Endothelial cell of umbilical vein (primary cell): ENCODE measurements around the gene REPS1. TPM values are rescaled to one million over a fixed set of nuclear protein-coding genes. Genes with fewer than 3 reads are reported as not detected.
"Not testable (repeated sequence)": the region's sequence is repeated elsewhere in the genome, so short reads cannot be mapped to it uniquely, and the experiment has no call there.

Experiments
- BruUV-seq: library from RNA; stranded (reverse); fragments of 400-500 nt; replicated peaks from 2 replicates; lab custom pipeline; 2021; lab: Mats Ljungman, UMichigan
- CTCF ChIA-PET: fragments of 300-600, 350-600 bp; sonication (Branson Sonifier 250); formaldehyde crosslinking; loops from one replicate; lab custom pipeline; 2021; ENCODE audit warnings: antibody characterized with exemption, inconsistent platforms; lab: Charles Lee
- POLR2A ChIA-PET: fragments of 300-600, 350-600 bp; sonication (Branson Sonifier 250); formaldehyde crosslinking; loops from one replicate; lab custom pipeline; 2021; ENCODE audit warnings: antibody characterized with exemption, inconsistent platforms; lab: Charles Lee
- DNase-seq: peaks from one replicate; pipeline ENCODE4 v3.0.0-alpha.2; 2011; ENCODE audit warnings: low read depth, low spot score
- FAIRE-seq: peaks from 2 replicates; lab custom pipeline; 2011; peaks lifted over from hg19 to GRCh38; lab: Jason Lieb, UNC
- H2AFZ ChIP-seq: 2 replicates; pipeline ENCODE4 v1.6.0; 2012; ENCODE audit warnings: low read depth, low read length, control low read depth, inconsistent platforms
- H3K27ac ChIP-seq: 2 replicates; pipeline ENCODE4 v1.5.1; 2011; ENCODE audit warnings: low read depth, mild to moderate bottlenecking, control low read depth, low read length, moderate library complexity; ENCODE audit not compliant: insufficient read depth
- H3K27me3 ChIP-seq, 2 experiments: 2 replicates each; pipeline versions ENCODE4 v1.6.0 to v1.6.1; 2011; ENCODE audit warnings: low read length in 2 of 2, mixed read lengths in 1 of 2; ENCODE audit not compliant: control insufficient read depth in 2 of 2, insufficient read depth in 2 of 2
- H3K36me3 ChIP-seq, 2 experiments: 2 replicates in 1 of 2; 3 replicates in 1 of 2; pipeline ENCODE4 v1.5.1; 2011; ENCODE audit warnings: low read length in 2 of 2, mild to moderate bottlenecking in 1 of 2, moderate library complexity in 1 of 2; ENCODE audit not compliant: control insufficient read depth in 2 of 2, insufficient read depth in 2 of 2; ENCODE audit errors: extremely low read depth in 1 of 2
- H3K4me1 ChIP-seq: 3 replicates; pipeline ENCODE4 v1.5.1; 2011; ENCODE audit warnings: mild to moderate bottlenecking, low read length; ENCODE audit not compliant: control insufficient read depth, insufficient read depth; ENCODE audit errors: extremely low read depth
- H3K4me2 ChIP-seq: 2 replicates; pipeline ENCODE4 v1.6.1; 2011; ENCODE audit warnings: low read length, control low read depth, mixed read lengths; ENCODE audit not compliant: insufficient read depth
- H3K4me3 ChIP-seq, 3 experiments: fragments of 200-600 bp in 1 of 3; sonication (generic), shearing (Covaris generic) in 1 of 3; replicated peaks in 1 of 3; 2 replicates each; pipeline ENCODE4 v1.5.1; 2011 to 2016; ENCODE audit warnings: control low read depth in 3 of 3, low read length in 3 of 3, mild to moderate bottlenecking in 2 of 3, inconsistent platforms in 1 of 3, low read depth in 1 of 3, moderate library complexity in 1 of 3; ENCODE audit not compliant: insufficient read depth in 1 of 3
- H3K79me2 ChIP-seq: 2 replicates; pipeline ENCODE4 v1.6.0; 2012; ENCODE audit warnings: low read length, inconsistent platforms; ENCODE audit not compliant: control insufficient read depth, insufficient read depth
- H3K9ac ChIP-seq: replicated peaks from 2 replicates; pipeline ENCODE3; 2011; ENCODE audit warnings: low read length, control low read depth; ENCODE audit not compliant: insufficient read depth; ENCODE audit errors: extremely low read depth
- H3K9me1 ChIP-seq: replicated peaks from 3 replicates; pipeline ENCODE4 v1.6.0; 2011; ENCODE audit warnings: mild to moderate bottlenecking, low read length; ENCODE audit not compliant: control insufficient read depth, insufficient read depth; ENCODE audit errors: extremely low read depth
- H3K9me3 ChIP-seq: replicated peaks from 2 replicates; pipeline ENCODE4 v1.5.1; 2012; ENCODE audit warnings: low read length, inconsistent platforms; ENCODE audit not compliant: control insufficient read depth, insufficient read depth
- H4K20me1 ChIP-seq: replicated peaks from 2 replicates; pipeline ENCODE3; 2011; ENCODE audit warnings: mild to moderate bottlenecking, low read length; ENCODE audit not compliant: control insufficient read depth, insufficient read depth; ENCODE audit errors: extremely low read depth
- CTCF ChIP-seq, 2 donors: IDR thresholded peaks; 1 replicate in 1 of 2; 2 replicates in 1 of 2; pipeline ENCODE4 v1.5.1; 2011; ENCODE audit warnings: low read length in 2 of 2, mild to moderate bottlenecking in 2 of 2, moderate library complexity in 2 of 2, control low read depth in 1 of 2, inconsistent platforms in 1 of 2, low read depth in 1 of 2; ENCODE audit not compliant: insufficient read depth in 1 of 2; ENCODE audit errors: extremely low read depth in 1 of 2
- EZH2 ChIP-seq: IDR thresholded peaks from 2 replicates; pipeline ENCODE4 v1.6.1; 2012; ENCODE audit warnings: borderline replicate concordance, low read depth, mild to moderate bottlenecking, moderate library complexity, low read length, inconsistent platforms; ENCODE audit not compliant: severe bottlenecking
- FOS ChIP-seq: IDR thresholded peaks from 2 replicates; pipeline ENCODE4 v1.6.1; 2011; ENCODE audit warnings: mild to moderate bottlenecking, low read length, moderate library complexity, borderline replicate concordance; ENCODE audit not compliant: insufficient read depth
- GATA2 ChIP-seq: IDR thresholded peaks from 2 replicates; pipeline ENCODE4 v1.7.0; 2011; ENCODE audit warnings: low read depth, mild to moderate bottlenecking, moderate library complexity, mixed read lengths, low read length; ENCODE audit not compliant: insufficient read length, insufficient read depth
- JUN ChIP-seq: IDR thresholded peaks from 2 replicates; pipeline ENCODE4 v1.6.1; 2011; ENCODE audit warnings: borderline replicate concordance, low read depth; ENCODE audit not compliant: insufficient read length, insufficient read depth
- MAX ChIP-seq: IDR thresholded peaks from 2 replicates; pipeline ENCODE4 v1.6.1; 2011; ENCODE audit not compliant: insufficient read depth, insufficient read length
- MYC ChIP-seq: IDR thresholded peaks from one replicate; pipeline ENCODE4 v1.6.1; 2011; ENCODE audit warnings: mild to moderate bottlenecking, low read depth, low read length
- POLR2A ChIP-seq: IDR thresholded peaks from 2 replicates; pipeline ENCODE4 v1.6.1; 2012; ENCODE audit warnings: low read depth, mild to moderate bottlenecking, control low read depth, low read length
- POLR2AphosphoS5 ChIP-seq: IDR thresholded peaks from 2 replicates; pipeline ENCODE4 v1.6.1; 2012; ENCODE audit warnings: low read depth, mild to moderate bottlenecking, control low read depth, low read length, moderate library complexity; ENCODE audit not compliant: insufficient read depth
- dilution Hi-C: fragments of 300-500 bp; cut with MboI; formaldehyde crosslinking; loops from one replicate; pipeline ENCODE4 v1.15.0; 2019; ENCODE audit warnings: low sequenced_read_pairs; ENCODE audit not compliant: extremely low pct_ligation_motif_present
- intact Hi-C: fragments of 100-400 bp; cut with micrococcal nuclease; formaldehyde crosslinking; loops from one replicate; pipeline ENCODE4 v1.10.0; 2022
- polyA plus RNA-seq, 4 experiments: library from polyadenylated mRNA; depleted of rRNA in 3 of 4; stranded (reverse) in 3 of 4; unstranded in 1 of 4; fragments of >200 nt; gene quantifications; 2 replicates each; pipeline versions ENCODE4 v1.2.1 to v1.2.3, GENCODE V29; 2011 to 2012; ENCODE audit warnings: missing spikeins in 1 of 4
- total RNA-seq: library from RNA; stranded (reverse); gene quantifications from 2 replicates; pipeline ENCODE4 v1.2.3, GENCODE V29; 2021

Gene REPS1
- total and polyA plus RNA-seq, 2 donors (not counting 3 experiments of a cell fraction or from before 2014, with no cell fraction given): 20.6 to 35.0 TPM

- no peak for TF ChIP-seq POLR2AphosphoS5
- TF ChIP-seq CTCF (IDR thresholded peaks at IDR 0.05; ENCODE audit: extremely low read depth in 1 of 2, insufficient read depth in 1 of 2, low read depth in 1 of 2, low read length in 2 of 2): no peak
- no peak for TF ChIP-seq MAX
- TF ChIP-seq GATA2: no peak
- no peak for TF ChIP-seq POLR2A
- TF ChIP-seq EZH2: no peak
- TF ChIP-seq FOS: no peak
- TF ChIP-seq JUN: no peak
- TF ChIP-seq MYC: no peak
- ChIA-PET POLR2A (no interaction called here), CTCF (no interaction called here)
- no peaks in the 10 kb centered on the region for H4K20me1 ChIP-seq
- H2AFZ ChIP-seq: peak overlapping the region; percentile 79
- peak overlapping the region; percentile 81 for H3K27ac ChIP-seq
- H3K4me1 ChIP-seq: peaks cover 19% of the 10 kb centered on the region
- H3K9me1 ChIP-seq: no peaks in the 10 kb centered on the region
- H3K4me3 ChIP-seq: peak overlapping the region; percentile 74 to 94 (median 77)
- H3K79me2 ChIP-seq: peaks cover 40% of the 10 kb centered on the region
- H3K36me3 ChIP-seq: no peaks in the 10 kb centered on the region
- FAIRE-seq (no peak), DNase-seq (peak; percentile 52)
- intact Hi-C loops (loop anchor here (1.0 to 2.0 kb wide), 4 partner anchors 39 to 337 kb away; partner anchors contain the start of genes HECA and REPS1), dilution Hi-C loops (no loop called here)
- H3K27me3 ChIP-seq: no peaks in the 10 kb centered on the region
- no peaks in the 10 kb centered on the region for H3K9me3 ChIP-seq
- peak overlapping the region; percentile 87 for H3K9ac ChIP-seq
- BruUV-seq: no TSS peak
- peak overlapping the region; percentile 93 for H3K4me2 ChIP-seq
These were observed 39.6 kb upstream of the REPS1 start for GRCh38 chr6:139027620-139028182.

GRCh38 chr6:139025416-139025815 is 37.4 kb upstream of the REPS1 start:
- Histone ChIP-seq H3K4me1 (peaks cover 17% of the 10 kb centered on the region), H3K79me2 (peaks cover 22% of the 10 kb centered on the region)
- H3K36me3 ChIP-seq, FAIRE-seq, H3K4me3 ChIP-seq, DNase-seq, H3K27ac ChIP-seq, H3K9me1 ChIP-seq, H4K20me1 ChIP-seq, dilution Hi-C loops, H3K27me3 ChIP-seq, intact Hi-C loops, H3K9ac ChIP-seq, H3K4me2 ChIP-seq, BruUV-seq, H2AFZ ChIP-seq, H3K9me3 ChIP-seq, POLR2A ChIA-PET: not testable (repeated sequence)
- CTCF ChIA-PET: interaction anchor here (0.7 kb wide), 1 partner anchor 1079 kb away, joined by 3 read pairs; no protein-coding TSS in a partner anchor
